ENCODE data around the gene TTC27.
"Not testable (repeated sequence)": the region's sequence is repeated elsewhere in the genome, so short reads cannot be mapped to it uniquely, and the experiment has no call there.

TTC27 gene

GRCh38 chr2:32750880-32751279 is 123.0 kb downstream of the TTC27 start:
- no peaks in the 10 kb centered on the region for H3K27me3 ChIP-seq (replicated peaks)
- in situ Hi-C loops (cut with HindIII; ENCODE audit: low pct_ligation_motif_present, low sequenced_read_pairs): no loop called here
- no peaks in the 10 kb centered on the region for H3K36me3 ChIP-seq (replicated peaks)
- no peak for TF ChIP-seq CTCF (IDR thresholded peaks at IDR 0.05; ENCODE audit: low read depth, low read length, missing control alignments)
- no peak for DNase-seq
- no peak overlapping the region for H3K4me3 ChIP-seq (ENCODE audit: low read depth, low read length)
- no peak overlapping the region for H3K27ac ChIP-seq

DNA sequence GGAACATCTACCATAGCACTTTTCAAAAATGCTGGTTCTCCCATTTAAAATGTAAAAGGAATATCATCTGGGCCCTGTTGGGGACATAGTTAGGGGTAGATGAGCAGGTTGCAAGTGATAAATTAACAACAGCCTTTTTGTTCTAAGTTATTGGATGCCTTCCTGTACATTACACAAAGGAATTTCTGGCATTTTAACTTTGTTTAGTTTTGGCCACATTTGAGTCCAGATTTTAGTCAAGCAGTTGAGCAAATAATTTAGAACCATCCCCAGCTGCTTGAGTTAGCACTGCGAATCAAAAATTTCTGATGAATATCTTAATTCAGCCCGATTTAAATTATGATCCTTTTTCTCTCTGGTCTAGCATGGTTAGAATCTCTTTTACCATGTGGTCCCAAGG is 124.4 kb downstream of the TTC27 start:
- H3K36me3 ChIP-seq (replicated peaks): no peaks in the 10 kb centered on the region
- no peak overlapping the region for H3K27ac ChIP-seq
- in situ Hi-C loops (cut with HindIII; ENCODE audit: low pct_ligation_motif_present, low sequenced_read_pairs): no loop called here
- no peak for TF ChIP-seq CTCF (IDR thresholded peaks at IDR 0.05; ENCODE audit: low read depth, low read length, missing control alignments)
- no peak for DNase-seq
- no peaks in the 10 kb centered on the region for H3K27me3 ChIP-seq (replicated peaks)
- H3K4me3 ChIP-seq (ENCODE audit: low read depth, low read length): no peak overlapping the region

GRCh38 chr2:32752952-32753351 is 125.1 kb downstream of the TTC27 start:
- no peak for DNase-seq
- in situ Hi-C loops (cut with HindIII; ENCODE audit: low pct_ligation_motif_present, low sequenced_read_pairs): no loop called here
- Histone ChIP-seq H3K4me3 (ENCODE audit: low read depth, low read length) (no peak overlapping the region), H3K36me3 (replicated peaks) (no peaks in the 10 kb centered on the region), H3K27me3 (replicated peaks) (no peaks in the 10 kb centered on the region), H3K27ac (no peak overlapping the region)
- TF ChIP-seq CTCF (IDR thresholded peaks at IDR 0.05; ENCODE audit: low read depth, low read length, missing control alignments): no peak

DNA sequence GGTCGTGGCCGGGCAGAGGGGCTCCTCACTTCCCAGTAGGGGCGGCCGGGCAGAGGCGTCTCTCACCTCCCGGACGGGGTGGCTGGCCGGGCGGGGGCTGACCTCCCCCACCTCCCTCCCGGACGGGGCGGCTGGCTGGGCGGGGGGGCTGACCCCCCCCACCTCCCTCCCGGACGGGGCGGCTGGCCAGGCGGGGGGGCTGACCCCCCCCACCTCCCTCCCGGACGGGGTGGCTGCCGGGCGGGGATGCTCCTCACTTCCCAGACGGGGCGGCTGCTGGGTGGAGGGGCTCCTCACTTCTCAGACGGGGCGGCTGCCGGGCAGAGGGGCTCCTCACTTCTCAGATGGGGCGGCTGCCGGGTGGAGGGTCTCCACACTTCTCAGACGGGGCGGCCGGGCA is 126.8 kb downstream of the TTC27 start:
- in situ Hi-C loops (cut with HindIII; ENCODE audit: low pct_ligation_motif_present, low sequenced_read_pairs); H3K27me3 ChIP-seq (replicated peaks); H3K4me3 ChIP-seq (ENCODE audit: low read depth, low read length); H3K36me3 ChIP-seq (replicated peaks); H3K27ac ChIP-seq; DNase-seq: not testable (repeated sequence)

GRCh38 chr2:32755666-32756065 is 127.8 kb downstream of the TTC27 start:
- H3K27me3 ChIP-seq (replicated peaks): no peaks in the 10 kb centered on the region
- H3K27ac ChIP-seq: no peak overlapping the region
- in situ Hi-C loops (cut with HindIII; ENCODE audit: low pct_ligation_motif_present, low sequenced_read_pairs): no loop called here
- H3K36me3 ChIP-seq (replicated peaks): peaks cover 3% of the 10 kb centered on the region
- H3K4me3 ChIP-seq (ENCODE audit: low read depth, low read length): no peak overlapping the region
- DNase-seq: no peak
- no peak for TF ChIP-seq CTCF (IDR thresholded peaks at IDR 0.05; ENCODE audit: low read depth, low read length, missing control alignments)

DNA sequence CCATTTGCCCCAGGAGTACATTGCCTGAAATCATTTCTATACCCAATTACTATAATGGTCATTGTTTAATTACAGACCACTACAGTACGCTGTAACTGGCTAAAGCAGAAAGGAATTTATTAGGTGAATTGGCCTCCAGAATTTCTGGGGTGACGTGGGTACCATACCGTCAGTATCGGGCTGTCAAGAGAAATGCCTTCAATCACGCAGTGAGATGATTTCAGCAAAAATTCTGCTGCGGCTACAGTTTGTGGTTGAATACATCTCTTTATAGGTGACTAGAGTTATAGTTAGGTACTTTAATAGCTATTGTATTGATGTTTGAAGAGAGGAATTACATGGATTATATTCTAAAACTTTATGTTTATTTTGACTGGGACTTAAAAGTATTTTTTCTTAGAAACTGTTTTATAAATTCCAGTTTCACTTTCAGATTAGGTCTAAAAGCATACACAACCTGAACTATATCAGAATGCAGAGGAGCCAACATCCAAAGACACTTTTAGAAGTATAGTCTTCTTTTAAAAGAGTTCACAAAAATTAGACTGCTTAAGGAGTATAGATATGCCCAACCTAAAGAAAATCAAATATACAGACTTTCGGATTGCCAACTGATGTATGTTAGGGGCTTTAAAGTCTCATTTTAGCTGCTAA is 128.4 kb downstream of the TTC27 start:
- Histone ChIP-seq H3K36me3 (replicated peaks) (peaks cover 3% of the 10 kb centered on the region), H3K27ac (no peak overlapping the region), H3K4me3 (ENCODE audit: low read depth, low read length) (no peak overlapping the region), H3K27me3 (replicated peaks) (no peaks in the 10 kb centered on the region)
- DNase-seq: no peak
- TF ChIP-seq CTCF (IDR thresholded peaks at IDR 0.05; ENCODE audit: low read depth, low read length, missing control alignments): no peak
- in situ Hi-C loops (cut with HindIII; ENCODE audit: low pct_ligation_motif_present, low sequenced_read_pairs): no loop called here

All from brain microvascular endothelial cell (primary cell).